Endothelial cell of umbilical vein (primary cell): Measurements from ENCODE around the gene LIPK. TPM values are rescaled to one million over a fixed set of nuclear protein-coding genes. Genes with fewer than 3 reads are reported as not detected.

Experiments
- BruUV-seq: library from RNA; stranded (reverse); fragments of 400-500 nt; replicated peaks from 2 replicates; lab custom pipeline; 2021; lab: Mats Ljungman, UMichigan
- CTCF ChIA-PET: fragments of 300-600, 350-600 bp; sonication (Branson Sonifier 250); formaldehyde crosslinking; loops from one replicate; lab custom pipeline; 2021; ENCODE audit warnings: antibody characterized with exemption, inconsistent platforms; lab: Charles Lee
- POLR2A ChIA-PET: fragments of 300-600, 350-600 bp; sonication (Branson Sonifier 250); formaldehyde crosslinking; loops from one replicate; lab custom pipeline; 2021; ENCODE audit warnings: antibody characterized with exemption, inconsistent platforms; lab: Charles Lee
- DNase-seq: peaks from one replicate; pipeline ENCODE4 v3.0.0-alpha.2; 2011; ENCODE audit warnings: low read depth, low spot score
- FAIRE-seq: peaks from 2 replicates; lab custom pipeline; 2011; peaks lifted over from hg19 to GRCh38; lab: Jason Lieb, UNC
- H2AFZ ChIP-seq: 2 replicates; pipeline ENCODE4 v1.6.0; 2012; ENCODE audit warnings: low read depth, low read length, control low read depth, inconsistent platforms
- H3K27ac ChIP-seq: 2 replicates; pipeline ENCODE4 v1.5.1; 2011; ENCODE audit warnings: low read depth, mild to moderate bottlenecking, control low read depth, low read length, moderate library complexity; ENCODE audit not compliant: insufficient read depth
- H3K27me3 ChIP-seq, 2 experiments: 2 replicates each; pipeline versions ENCODE4 v1.6.0 to v1.6.1; 2011; ENCODE audit warnings: low read length in 2 of 2, mixed read lengths in 1 of 2; ENCODE audit not compliant: control insufficient read depth in 2 of 2, insufficient read depth in 2 of 2
- H3K36me3 ChIP-seq, 2 experiments: 2 replicates in 1 of 2; 3 replicates in 1 of 2; pipeline ENCODE4 v1.5.1; 2011; ENCODE audit warnings: low read length in 2 of 2, mild to moderate bottlenecking in 1 of 2, moderate library complexity in 1 of 2; ENCODE audit not compliant: control insufficient read depth in 2 of 2, insufficient read depth in 2 of 2; ENCODE audit errors: extremely low read depth in 1 of 2
- H3K4me1 ChIP-seq: 3 replicates; pipeline ENCODE4 v1.5.1; 2011; ENCODE audit warnings: mild to moderate bottlenecking, low read length; ENCODE audit not compliant: control insufficient read depth, insufficient read depth; ENCODE audit errors: extremely low read depth
- H3K4me2 ChIP-seq: 2 replicates; pipeline ENCODE4 v1.6.1; 2011; ENCODE audit warnings: low read length, control low read depth, mixed read lengths; ENCODE audit not compliant: insufficient read depth
- H3K4me3 ChIP-seq, 3 experiments: fragments of 200-600 bp in 1 of 3; sonication (generic), shearing (Covaris generic) in 1 of 3; replicated peaks in 1 of 3; 2 replicates each; pipeline ENCODE4 v1.5.1; 2011 to 2016; ENCODE audit warnings: control low read depth in 3 of 3, low read length in 3 of 3, mild to moderate bottlenecking in 2 of 3, inconsistent platforms in 1 of 3, low read depth in 1 of 3, moderate library complexity in 1 of 3; ENCODE audit not compliant: insufficient read depth in 1 of 3
- H3K79me2 ChIP-seq: 2 replicates; pipeline ENCODE4 v1.6.0; 2012; ENCODE audit warnings: low read length, inconsistent platforms; ENCODE audit not compliant: control insufficient read depth, insufficient read depth
- H3K9ac ChIP-seq: replicated peaks from 2 replicates; pipeline ENCODE3; 2011; ENCODE audit warnings: low read length, control low read depth; ENCODE audit not compliant: insufficient read depth; ENCODE audit errors: extremely low read depth
- H3K9me1 ChIP-seq: replicated peaks from 3 replicates; pipeline ENCODE4 v1.6.0; 2011; ENCODE audit warnings: mild to moderate bottlenecking, low read length; ENCODE audit not compliant: control insufficient read depth, insufficient read depth; ENCODE audit errors: extremely low read depth
- H3K9me3 ChIP-seq: replicated peaks from 2 replicates; pipeline ENCODE4 v1.5.1; 2012; ENCODE audit warnings: low read length, inconsistent platforms; ENCODE audit not compliant: control insufficient read depth, insufficient read depth
- H4K20me1 ChIP-seq: replicated peaks from 2 replicates; pipeline ENCODE3; 2011; ENCODE audit warnings: mild to moderate bottlenecking, low read length; ENCODE audit not compliant: control insufficient read depth, insufficient read depth; ENCODE audit errors: extremely low read depth
- EZH2 ChIP-seq: IDR thresholded peaks from 2 replicates; pipeline ENCODE4 v1.6.1; 2012; ENCODE audit warnings: borderline replicate concordance, low read depth, mild to moderate bottlenecking, moderate library complexity, low read length, inconsistent platforms; ENCODE audit not compliant: severe bottlenecking
- FOS ChIP-seq: IDR thresholded peaks from 2 replicates; pipeline ENCODE4 v1.6.1; 2011; ENCODE audit warnings: mild to moderate bottlenecking, low read length, moderate library complexity, borderline replicate concordance; ENCODE audit not compliant: insufficient read depth
- GATA2 ChIP-seq: IDR thresholded peaks from 2 replicates; pipeline ENCODE4 v1.7.0; 2011; ENCODE audit warnings: low read depth, mild to moderate bottlenecking, moderate library complexity, mixed read lengths, low read length; ENCODE audit not compliant: insufficient read length, insufficient read depth
- JUN ChIP-seq: IDR thresholded peaks from 2 replicates; pipeline ENCODE4 v1.6.1; 2011; ENCODE audit warnings: borderline replicate concordance, low read depth; ENCODE audit not compliant: insufficient read length, insufficient read depth
- MYC ChIP-seq: IDR thresholded peaks from one replicate; pipeline ENCODE4 v1.6.1; 2011; ENCODE audit warnings: mild to moderate bottlenecking, low read depth, low read length
- POLR2A ChIP-seq: IDR thresholded peaks from 2 replicates; pipeline ENCODE4 v1.6.1; 2012; ENCODE audit warnings: low read depth, mild to moderate bottlenecking, control low read depth, low read length
- POLR2AphosphoS5 ChIP-seq: IDR thresholded peaks from 2 replicates; pipeline ENCODE4 v1.6.1; 2012; ENCODE audit warnings: low read depth, mild to moderate bottlenecking, control low read depth, low read length, moderate library complexity; ENCODE audit not compliant: insufficient read depth
- dilution Hi-C: fragments of 300-500 bp; cut with MboI; formaldehyde crosslinking; loops from one replicate; pipeline ENCODE4 v1.15.0; 2019; ENCODE audit warnings: low sequenced_read_pairs; ENCODE audit not compliant: extremely low pct_ligation_motif_present
- intact Hi-C: fragments of 100-400 bp; cut with micrococcal nuclease; formaldehyde crosslinking; loops from one replicate; pipeline ENCODE4 v1.10.0; 2022
- polyA plus RNA-seq, 4 experiments: library from polyadenylated mRNA; depleted of rRNA in 3 of 4; stranded (reverse) in 3 of 4; unstranded in 1 of 4; fragments of >200 nt; gene quantifications; 2 replicates each; pipeline versions ENCODE4 v1.2.1 to v1.2.3, GENCODE V29; 2011 to 2012; ENCODE audit warnings: missing spikeins in 1 of 4
- total RNA-seq: library from RNA; stranded (reverse); gene quantifications from 2 replicates; pipeline ENCODE4 v1.2.3, GENCODE V29; 2021
- TF ChIP-seq, protein P1 (sequence below): IDR thresholded peaks from 2 replicates; pipeline ENCODE4 v1.6.1; 2011; ENCODE audit not compliant: insufficient read depth, insufficient read length
- TF ChIP-seq, protein P2 (sequence below), 2 donors: IDR thresholded peaks; 1 replicate in 1 of 2; 2 replicates in 1 of 2; pipeline ENCODE4 v1.5.1; 2011; ENCODE audit warnings: low read length in 2 of 2, mild to moderate bottlenecking in 2 of 2, moderate library complexity in 2 of 2, control low read depth in 1 of 2, inconsistent platforms in 1 of 2, low read depth in 1 of 2; ENCODE audit not compliant: insufficient read depth in 1 of 2; ENCODE audit errors: extremely low read depth in 1 of 2

Gene LIPK
- total and polyA plus RNA-seq, 2 donors (not counting 3 experiments of a cell fraction or from before 2014, with no cell fraction given): not detected

DNA sequence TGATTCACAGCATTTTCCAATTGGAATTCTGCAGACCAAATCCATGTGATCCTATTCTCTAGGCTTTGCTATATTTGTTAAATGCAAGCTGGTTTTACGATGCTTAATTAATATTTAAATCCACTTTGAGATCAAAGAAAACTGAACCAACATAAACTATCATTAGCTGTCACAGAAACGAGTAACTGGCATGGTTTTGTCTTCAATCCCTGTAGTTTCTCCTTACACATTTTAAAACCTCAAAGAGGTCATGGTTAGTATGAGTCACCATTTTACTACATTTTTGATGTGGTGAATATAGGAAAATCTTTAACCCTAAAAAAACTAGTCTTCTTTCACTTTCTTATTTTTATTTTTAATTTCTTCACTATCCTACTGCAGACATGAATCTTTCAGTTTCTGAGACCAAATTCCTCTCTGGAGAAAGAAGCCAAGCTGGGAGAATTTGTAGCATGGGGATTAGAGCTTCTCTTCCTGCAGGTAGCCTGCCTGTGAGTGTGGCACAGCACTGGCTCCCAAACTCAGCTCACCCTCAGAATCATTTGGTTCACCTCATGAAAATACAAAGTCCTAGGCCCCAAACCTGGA, 87.8 kb downstream of the LIPK start:
- no peaks in the 10 kb centered on the region for H3K9me3 ChIP-seq
- H3K79me2 ChIP-seq: no peaks in the 10 kb centered on the region
- H2AFZ ChIP-seq: no peak overlapping the region
- intact Hi-C loops (loop anchor here (5.0 kb wide), 1 partner anchor 87 kb away; the partner anchor contains the start of gene LIPK), dilution Hi-C loops (no loop called here)
- no peaks in the 10 kb centered on the region for H3K9me1 ChIP-seq
- ChIA-PET CTCF (interaction anchor here (1.0 to 1.5 kb wide), 6 partner anchors 17 to 229 kb away, joined by 3 to 14 read pairs (median 4); partner anchors contain the start of gene LIPN), POLR2A (no interaction called here)
- H4K20me1 ChIP-seq: no peaks in the 10 kb centered on the region
- no peaks in the 10 kb centered on the region for H3K36me3 ChIP-seq
- H3K27ac ChIP-seq: no peak overlapping the region
- no peak for DNase-seq
- no peak for FAIRE-seq
- H3K4me3 ChIP-seq: no peak overlapping the region
- H3K4me1 ChIP-seq: no peaks in the 10 kb centered on the region
- H3K27me3 ChIP-seq: no peaks in the 10 kb centered on the region
- BruUV-seq: no TSS peak
- no peak for TF ChIP-seq POLR2AphosphoS5
- TF ChIP-seq JUN: no peak
- TF ChIP-seq, protein P1, sequence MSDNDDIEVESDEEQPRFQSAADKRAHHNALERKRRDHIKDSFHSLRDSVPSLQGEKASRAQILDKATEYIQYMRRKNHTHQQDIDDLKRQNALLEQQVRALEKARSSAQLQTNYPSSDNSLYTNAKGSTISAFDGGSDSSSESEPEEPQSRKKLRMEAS: no peak
- TF ChIP-seq, protein P2, sequence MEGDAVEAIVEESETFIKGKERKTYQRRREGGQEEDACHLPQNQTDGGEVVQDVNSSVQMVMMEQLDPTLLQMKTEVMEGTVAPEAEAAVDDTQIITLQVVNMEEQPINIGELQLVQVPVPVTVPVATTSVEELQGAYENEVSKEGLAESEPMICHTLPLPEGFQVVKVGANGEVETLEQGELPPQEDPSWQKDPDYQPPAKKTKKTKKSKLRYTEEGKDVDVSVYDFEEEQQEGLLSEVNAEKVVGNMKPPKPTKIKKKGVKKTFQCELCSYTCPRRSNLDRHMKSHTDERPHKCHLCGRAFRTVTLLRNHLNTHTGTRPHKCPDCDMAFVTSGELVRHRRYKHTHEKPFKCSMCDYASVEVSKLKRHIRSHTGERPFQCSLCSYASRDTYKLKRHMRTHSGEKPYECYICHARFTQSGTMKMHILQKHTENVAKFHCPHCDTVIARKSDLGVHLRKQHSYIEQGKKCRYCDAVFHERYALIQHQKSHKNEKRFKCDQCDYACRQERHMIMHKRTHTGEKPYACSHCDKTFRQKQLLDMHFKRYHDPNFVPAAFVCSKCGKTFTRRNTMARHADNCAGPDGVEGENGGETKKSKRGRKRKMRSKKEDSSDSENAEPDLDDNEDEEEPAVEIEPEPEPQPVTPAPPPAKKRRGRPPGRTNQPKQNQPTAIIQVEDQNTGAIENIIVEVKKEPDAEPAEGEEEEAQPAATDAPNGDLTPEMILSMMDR (IDR thresholded peaks at IDR 0.05; ENCODE audit: extremely low read depth in 1 of 2, insufficient read depth in 1 of 2, low read depth in 1 of 2, low read length in 2 of 2): no peak
- TF ChIP-seq FOS: no peak
- TF ChIP-seq MYC: no peak
- no peak for TF ChIP-seq GATA2
- TF ChIP-seq POLR2A: no peak
- TF ChIP-seq EZH2: no peak
- no peak overlapping the region for H3K9ac ChIP-seq
- no peak overlapping the region for H3K4me2 ChIP-seq
